ENCODE measurements around the gene SORBS1.

SORBS1 gene

GRCh38 chr10:95304463-95304862 is 256.7 kb downstream of the SORBS1 start:
- no peak overlapping the region for H3K4me3 ChIP-seq (ENCODE audit: low read depth, low read length)
- in situ Hi-C loops (cut with HindIII; ENCODE audit: low sequenced_read_pairs), result no loop called here
- TF ChIP-seq CTCF (IDR thresholded peaks at IDR 0.05; ENCODE audit: low read depth, low read length), result no peak
- no peak for DNase-seq (ENCODE audit: low read depth, low spot score)

DNA sequence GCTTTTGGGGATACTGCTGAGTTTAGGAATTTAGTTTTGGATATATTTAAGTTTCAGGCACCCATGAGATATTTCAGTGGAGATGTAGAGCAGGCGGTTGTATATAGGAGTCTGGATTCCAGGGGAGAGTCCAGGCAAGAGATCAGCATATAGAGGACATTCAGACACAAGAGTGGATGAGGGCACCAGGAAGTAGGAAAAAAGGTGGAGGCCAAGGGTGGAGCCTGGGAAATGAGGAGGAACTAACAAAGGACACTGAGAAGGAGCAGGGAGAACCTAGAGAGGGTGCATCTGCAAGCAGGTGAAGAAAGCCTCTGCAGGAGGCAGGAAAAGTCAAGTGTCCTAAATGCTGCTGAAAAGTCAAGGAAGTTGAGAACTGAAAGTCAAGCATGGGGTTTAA is 257.2 kb downstream of the SORBS1 start:
- TF ChIP-seq CTCF (IDR thresholded peaks at IDR 0.05; ENCODE audit: low read depth, low read length), result no peak
- DNase-seq (ENCODE audit: low read depth, low spot score), result no peak
- in situ Hi-C loops (cut with HindIII; ENCODE audit: low sequenced_read_pairs), result no loop called here
- no peak overlapping the region for H3K4me3 ChIP-seq (ENCODE audit: low read depth, low read length)

- in situ Hi-C loops (cut with HindIII; ENCODE audit: low sequenced_read_pairs), result no loop called here
- no peak for TF ChIP-seq CTCF (IDR thresholded peaks at IDR 0.05; ENCODE audit: low read depth, low read length)
- H3K4me3 ChIP-seq (ENCODE audit: low read depth, low read length), result no peak overlapping the region
- DNase-seq (ENCODE audit: low read depth, low spot score), result no peak
These were observed 257.6 kb downstream of the SORBS1 start for GRCh38 chr10:95303535-95303934.

DNA sequence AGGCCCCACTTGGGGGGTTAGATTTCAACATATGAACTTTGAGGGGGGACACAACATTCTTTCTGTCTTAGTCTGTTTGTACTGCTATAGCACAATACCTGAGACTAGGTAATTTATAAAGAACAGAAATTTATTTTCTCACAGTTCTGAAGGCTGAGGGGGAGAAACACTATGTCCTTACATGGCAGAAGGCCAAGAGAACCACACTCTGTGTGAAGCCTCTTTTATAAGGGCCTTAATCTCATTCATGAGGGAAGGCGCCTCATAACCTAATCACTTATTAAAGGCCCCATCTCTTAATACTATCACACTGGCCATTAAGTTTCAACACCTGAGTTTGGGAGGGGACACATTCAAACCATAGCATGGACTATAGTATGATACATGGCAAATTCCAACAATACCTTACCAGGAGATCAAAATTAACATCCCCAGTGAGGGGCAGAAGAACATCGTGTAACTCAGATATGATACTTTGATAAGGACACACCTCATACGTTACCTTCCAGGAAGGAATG is 261.1 kb downstream of the SORBS1 start:
- TF ChIP-seq CTCF (IDR thresholded peaks at IDR 0.05; ENCODE audit: low read depth, low read length), result no peak
- in situ Hi-C loops (cut with HindIII; ENCODE audit: low sequenced_read_pairs), result no loop called here
- no peak for DNase-seq (ENCODE audit: low read depth, low spot score)
- no peak overlapping the region for H3K4me3 ChIP-seq (ENCODE audit: low read depth, low read length)

GRCh38 chr10:95297402-95297801 is 263.8 kb downstream of the SORBS1 start:
- in situ Hi-C loops (cut with HindIII; ENCODE audit: low sequenced_read_pairs), result no loop called here
- DNase-seq (ENCODE audit: low read depth, low spot score), result no peak
- no peak for TF ChIP-seq CTCF (IDR thresholded peaks at IDR 0.05; ENCODE audit: low read depth, low read length)
- H3K4me3 ChIP-seq (ENCODE audit: low read depth, low read length), result no peak overlapping the region

- H3K4me3 ChIP-seq (ENCODE audit: low read depth, low read length), result no peak overlapping the region
- no peak for DNase-seq (ENCODE audit: low read depth, low spot score)
- in situ Hi-C loops (cut with HindIII; ENCODE audit: low sequenced_read_pairs), result no loop called here
- TF ChIP-seq CTCF (IDR thresholded peaks at IDR 0.05; ENCODE audit: low read depth, low read length), result no peak
These were observed 264.4 kb downstream of the SORBS1 start for GRCh38 chr10:95296764-95297163.

Measured in astrocyte of the spinal cord (primary cell).